PFSK-1 (cell line): ENCODE results near the gene GAGE2A. TPM values are rescaled to one million over a fixed set of nuclear protein-coding genes. Genes with fewer than 3 reads are reported as not detected.
"Not testable (repeated sequence)": the region's sequence is repeated elsewhere in the genome, so short reads cannot be mapped to it uniquely, and the experiment has no call there.

Experiments
- FOXP2 ChIP-seq: optimal IDR thresholded peaks from 2 replicates; pipeline ENCODE3; 2011; ENCODE audit warnings: borderline replicate concordance, control low read depth, inconsistent platforms; ENCODE audit not compliant: insufficient read depth; ENCODE audit errors: extremely low read length, extremely low read depth
- POLR2AphosphoS5 ChIP-seq: IDR thresholded peaks from 2 replicates; pipeline ENCODE4 v1.6.1; 2012; ENCODE audit warnings: low read depth, mild to moderate bottlenecking, control low read depth, low read length, moderate library complexity
- SIN3A ChIP-seq: IDR thresholded peaks from 2 replicates; pipeline ENCODE4 v1.6.1; 2012; ENCODE audit warnings: mild to moderate bottlenecking, low read length, moderate library complexity, borderline replicate concordance; ENCODE audit not compliant: insufficient read depth
- TAF1 ChIP-seq: IDR thresholded peaks from 2 replicates; pipeline ENCODE4 v1.6.1; 2012; ENCODE audit warnings: low read length, control low read depth, borderline replicate concordance; ENCODE audit not compliant: insufficient read depth
- polyA plus RNA-seq: library from polyadenylated mRNA; unstranded; fragments of >200 nt; gene quantifications from one replicate; pipeline ENCODE4 v1.2.1, GENCODE V29; 2012; ENCODE audit warnings: low read depth, missing spikeins; ENCODE audit not compliant: insufficient read length
- TF ChIP-seq, protein P1 (sequence below), 2 experiments: IDR thresholded peaks; 2 replicates each; pipeline versions ENCODE4 v1.6.1 to v1.8.0; 2011 to 2012; ENCODE audit warnings: low read depth in 2 of 2, low read length in 2 of 2, control low read depth in 1 of 2, inconsistent platforms in 1 of 2, mild to moderate bottlenecking in 1 of 2, moderate library complexity in 1 of 2; ENCODE audit not compliant: insufficient read depth in 1 of 2

Gene GAGE2A, protein sequence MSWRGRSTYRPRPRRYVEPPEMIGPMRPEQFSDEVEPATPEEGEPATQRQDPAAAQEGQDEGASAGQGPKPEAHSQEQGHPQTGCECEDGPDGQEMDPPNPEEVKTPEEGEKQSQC
- not detected for polyA plus RNA-seq

DNA sequence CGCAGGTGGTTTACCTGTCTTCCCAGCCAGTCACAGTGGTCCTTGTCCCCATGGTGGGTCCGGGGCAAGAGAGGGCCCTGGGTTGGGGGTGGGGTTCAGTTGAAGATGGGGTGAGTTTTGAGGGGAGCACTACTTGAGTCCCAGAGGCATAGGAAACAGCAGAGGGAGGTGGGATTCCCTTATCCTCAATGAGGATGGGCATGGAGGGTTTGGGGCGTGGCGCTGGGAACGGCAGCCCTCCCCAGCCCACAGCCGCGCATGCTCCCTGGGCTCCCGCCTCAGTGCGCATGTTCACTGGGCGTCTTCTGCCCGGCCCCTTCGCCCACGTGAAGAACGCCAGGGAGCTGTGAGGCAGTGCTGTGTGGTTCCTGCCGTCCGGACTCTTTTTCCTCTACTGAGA, at the start of gene GAGE2A:
TSS of gene GAGE2A (plus strand) at position 301 of the 400 bp plus-strand sequence. CDS start 1,155 bp downstream, outside the sequence.
- TF ChIP-seq TAF1, SIN3A: not testable (repeated sequence)
- TF ChIP-seq, protein P1, sequence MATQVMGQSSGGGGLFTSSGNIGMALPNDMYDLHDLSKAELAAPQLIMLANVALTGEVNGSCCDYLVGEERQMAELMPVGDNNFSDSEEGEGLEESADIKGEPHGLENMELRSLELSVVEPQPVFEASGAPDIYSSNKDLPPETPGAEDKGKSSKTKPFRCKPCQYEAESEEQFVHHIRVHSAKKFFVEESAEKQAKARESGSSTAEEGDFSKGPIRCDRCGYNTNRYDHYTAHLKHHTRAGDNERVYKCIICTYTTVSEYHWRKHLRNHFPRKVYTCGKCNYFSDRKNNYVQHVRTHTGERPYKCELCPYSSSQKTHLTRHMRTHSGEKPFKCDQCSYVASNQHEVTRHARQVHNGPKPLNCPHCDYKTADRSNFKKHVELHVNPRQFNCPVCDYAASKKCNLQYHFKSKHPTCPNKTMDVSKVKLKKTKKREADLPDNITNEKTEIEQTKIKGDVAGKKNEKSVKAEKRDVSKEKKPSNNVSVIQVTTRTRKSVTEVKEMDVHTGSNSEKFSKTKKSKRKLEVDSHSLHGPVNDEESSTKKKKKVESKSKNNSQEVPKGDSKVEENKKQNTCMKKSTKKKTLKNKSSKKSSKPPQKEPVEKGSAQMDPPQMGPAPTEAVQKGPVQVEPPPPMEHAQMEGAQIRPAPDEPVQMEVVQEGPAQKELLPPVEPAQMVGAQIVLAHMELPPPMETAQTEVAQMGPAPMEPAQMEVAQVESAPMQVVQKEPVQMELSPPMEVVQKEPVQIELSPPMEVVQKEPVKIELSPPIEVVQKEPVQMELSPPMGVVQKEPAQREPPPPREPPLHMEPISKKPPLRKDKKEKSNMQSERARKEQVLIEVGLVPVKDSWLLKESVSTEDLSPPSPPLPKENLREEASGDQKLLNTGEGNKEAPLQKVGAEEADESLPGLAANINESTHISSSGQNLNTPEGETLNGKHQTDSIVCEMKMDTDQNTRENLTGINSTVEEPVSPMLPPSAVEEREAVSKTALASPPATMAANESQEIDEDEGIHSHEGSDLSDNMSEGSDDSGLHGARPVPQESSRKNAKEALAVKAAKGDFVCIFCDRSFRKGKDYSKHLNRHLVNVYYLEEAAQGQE (IDR thresholded peaks at IDR 0.05; ENCODE audit: insufficient read depth in 1 of 2, low read depth in 2 of 2, low read length in 2 of 2) = not testable (repeated sequence)

DNA sequence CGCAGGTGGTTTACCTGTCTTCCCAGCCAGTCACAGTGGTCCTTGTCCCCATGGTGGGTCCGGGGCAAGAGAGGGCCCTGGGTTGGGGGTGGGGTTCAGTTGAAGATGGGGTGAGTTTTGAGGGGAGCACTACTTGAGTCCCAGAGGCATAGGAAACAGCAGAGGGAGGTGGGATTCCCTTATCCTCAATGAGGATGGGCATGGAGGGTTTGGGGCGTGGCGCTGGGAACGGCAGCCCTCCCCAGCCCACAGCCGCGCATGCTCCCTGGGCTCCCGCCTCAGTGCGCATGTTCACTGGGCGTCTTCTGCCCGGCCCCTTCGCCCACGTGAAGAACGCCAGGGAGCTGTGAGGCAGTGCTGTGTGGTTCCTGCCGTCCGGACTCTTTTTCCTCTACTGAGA, 47.9 kb upstream of the GAGE2A start, which contains the start of gene GAGE12D:
TSS of gene GAGE12D (plus strand) at position 301 of the 400 bp plus-strand sequence. CDS start 1,155 bp downstream, outside the sequence.
- TF ChIP-seq FOXP2, POLR2AphosphoS5: not testable (repeated sequence)
- TF ChIP-seq, protein P1 (IDR thresholded peaks at IDR 0.05; ENCODE audit: insufficient read depth in 1 of 2, low read depth in 2 of 2, low read length in 2 of 2) = not testable (repeated sequence)

DNA sequence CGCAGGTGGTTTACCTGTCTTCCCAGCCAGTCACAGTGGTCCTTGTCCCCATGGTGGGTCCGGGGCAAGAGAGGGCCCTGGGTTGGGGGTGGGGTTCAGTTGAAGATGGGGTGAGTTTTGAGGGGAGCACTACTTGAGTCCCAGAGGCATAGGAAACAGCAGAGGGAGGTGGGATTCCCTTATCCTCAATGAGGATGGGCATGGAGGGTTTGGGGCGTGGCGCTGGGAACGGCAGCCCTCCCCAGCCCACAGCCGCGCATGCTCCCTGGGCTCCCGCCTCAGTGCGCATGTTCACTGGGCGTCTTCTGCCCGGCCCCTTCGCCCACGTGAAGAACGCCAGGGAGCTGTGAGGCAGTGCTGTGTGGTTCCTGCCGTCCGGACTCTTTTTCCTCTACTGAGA, 38.3 kb upstream of the GAGE2A start, which contains the start of gene GAGE12E:
TSS of gene GAGE12E (plus strand) at position 301 of the 400 bp plus-strand sequence. CDS start 1,155 bp downstream, outside the sequence.
- not testable (repeated sequence) for TF ChIP-seq TAF1, FOXP2
- TF ChIP-seq, protein P1 (IDR thresholded peaks at IDR 0.05; ENCODE audit: insufficient read depth in 1 of 2, low read depth in 2 of 2, low read length in 2 of 2) = not testable (repeated sequence)

DNA sequence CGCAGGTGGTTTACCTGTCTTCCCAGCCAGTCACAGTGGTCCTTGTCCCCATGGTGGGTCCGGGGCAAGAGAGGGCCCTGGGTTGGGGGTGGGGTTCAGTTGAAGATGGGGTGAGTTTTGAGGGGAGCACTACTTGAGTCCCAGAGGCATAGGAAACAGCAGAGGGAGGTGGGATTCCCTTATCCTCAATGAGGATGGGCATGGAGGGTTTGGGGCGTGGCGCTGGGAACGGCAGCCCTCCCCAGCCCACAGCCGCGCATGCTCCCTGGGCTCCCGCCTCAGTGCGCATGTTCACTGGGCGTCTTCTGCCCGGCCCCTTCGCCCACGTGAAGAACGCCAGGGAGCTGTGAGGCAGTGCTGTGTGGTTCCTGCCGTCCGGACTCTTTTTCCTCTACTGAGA, 28.8 kb upstream of the GAGE2A start, which contains the start of gene GAGE12F:
TSS of gene GAGE12F (plus strand) at position 301 of the 400 bp plus-strand sequence. CDS start 1,155 bp downstream, outside the sequence.
- TF ChIP-seq POLR2AphosphoS5, FOXP2, SIN3A: not testable (repeated sequence)

DNA sequence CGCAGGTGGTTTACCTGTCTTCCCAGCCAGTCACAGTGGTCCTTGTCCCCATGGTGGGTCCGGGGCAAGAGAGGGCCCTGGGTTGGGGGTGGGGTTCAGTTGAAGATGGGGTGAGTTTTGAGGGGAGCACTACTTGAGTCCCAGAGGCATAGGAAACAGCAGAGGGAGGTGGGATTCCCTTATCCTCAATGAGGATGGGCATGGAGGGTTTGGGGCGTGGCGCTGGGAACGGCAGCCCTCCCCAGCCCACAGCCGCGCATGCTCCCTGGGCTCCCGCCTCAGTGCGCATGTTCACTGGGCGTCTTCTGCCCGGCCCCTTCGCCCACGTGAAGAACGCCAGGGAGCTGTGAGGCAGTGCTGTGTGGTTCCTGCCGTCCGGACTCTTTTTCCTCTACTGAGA, 19.2 kb upstream of the GAGE2A start, which contains the start of gene GAGE12G:
TSS of gene GAGE12G (plus strand) at position 301 of the 400 bp plus-strand sequence. CDS start 1,155 bp downstream, outside the sequence.
- TF ChIP-seq FOXP2, TAF1: not testable (repeated sequence)
- TF ChIP-seq, protein P1 (IDR thresholded peaks at IDR 0.05; ENCODE audit: insufficient read depth in 1 of 2, low read depth in 2 of 2, low read length in 2 of 2) = not testable (repeated sequence)
